GM11168 (cell line): ENCODE results near the gene ZNF318.
"Not testable (repeated sequence)": the region's sequence is repeated elsewhere in the genome, so short reads cannot be mapped to it uniquely, and the experiment has no call there.

Experiments
- in situ Hi-C: fragments of 300-500 bp; cut with MboI; formaldehyde crosslinking; loops from one replicate; pipeline ENCODE4 v1.12.0; 2022; ENCODE audit warnings: low sequenced_read_pairs; ENCODE audit not compliant: unreplicated experiment

Gene ZNF318

GRCh38 chr6:43347444-43347843, 22.0 kb downstream of the ZNF318 start:
- in situ Hi-C loops = no loop called here

- in situ Hi-C loops = no loop called here
These were observed 22.4 kb downstream of the ZNF318 start for GRCh38 chr6:43347021-43347420.

- in situ Hi-C loops = not testable (repeated sequence)
These were observed 23.2 kb downstream of the ZNF318 start for GRCh38 chr6:43346243-43346642.

GRCh38 chr6:43339168-43339567, 30.3 kb downstream of the ZNF318 start:
- in situ Hi-C loops = no loop called here

GRCh38 chr6:43338243-43338642, 31.2 kb downstream of the ZNF318 start:
- in situ Hi-C loops = no loop called here

- in situ Hi-C loops = no loop called here
These were observed 33.1 kb downstream of the ZNF318 start for GRCh38 chr6:43336382-43336781.

- in situ Hi-C loops = no loop called here
These were observed 34.0 kb downstream of the ZNF318 start for GRCh38 chr6:43335469-43335868.

- in situ Hi-C loops = no loop called here
These were observed 34.9 kb downstream of the ZNF318 start for GRCh38 chr6:43334466-43335095.

GRCh38 chr6:43331891-43332290, 37.6 kb downstream of the ZNF318 start:
- in situ Hi-C loops = no loop called here

- in situ Hi-C loops = no loop called here
These were observed 38.0 kb downstream of the ZNF318 start for GRCh38 chr6:43331470-43331869.

GRCh38 chr6:43328528-43328927, 40.9 kb downstream of the ZNF318 start:
- in situ Hi-C loops = no loop called here

GRCh38 chr6:43325876-43326275, 43.6 kb downstream of the ZNF318 start:
- in situ Hi-C loops = no loop called here

GRCh38 chr6:43318011-43318410, 51.4 kb downstream of the ZNF318 start:
- in situ Hi-C loops = no loop called here

- in situ Hi-C loops = no loop called here
These were observed 55.6 kb downstream of the ZNF318 start for GRCh38 chr6:43313813-43314212.

- in situ Hi-C loops = no loop called here
These were observed 57.8 kb downstream of the ZNF318 start for GRCh38 chr6:43311666-43312065.

GRCh38 chr6:43310624-43311023, 58.8 kb downstream of the ZNF318 start:
- in situ Hi-C loops = no loop called here

- in situ Hi-C loops = no loop called here
These were observed 59.3 kb downstream of the ZNF318 start for GRCh38 chr6:43310134-43310533.

GRCh38 chr6:43308990-43309477, 60.4 kb downstream of the ZNF318 start:
- in situ Hi-C loops = no loop called here

GRCh38 chr6:43308101-43308989, 61.1 kb downstream of the ZNF318 start, which contains the start of gene CRIP3:
TSS of gene CRIP3 (minus strand) at chr6:43308826. CDS start at chr6:43308792, 34 bp downstream.
- in situ Hi-C loops = no loop called here

- in situ Hi-C loops = no loop called here
These were observed 61.9 kb downstream of the ZNF318 start for GRCh38 chr6:43307451-43308100.

GRCh38 chr6:43306086-43306485, 63.4 kb downstream of the ZNF318 start:
- in situ Hi-C loops = no loop called here
